HG03196 (cell line): ENCODE measurements around the gene MOG.

Experiments
- ATAC-seq: cut with Tn5 transposase; IDR thresholded peaks from one replicate; pipeline ENCODE4 v1.9.1; 2021; ENCODE audit not compliant: unreplicated experiment

Gene MOG

GRCh38 chr6:29675561-29675960, 18.7 kb downstream of the MOG start:
- ATAC-seq: no peak

- ATAC-seq: no peak
These were observed 20.2 kb downstream of the MOG start for GRCh38 chr6:29676981-29677601.

- no peak for ATAC-seq
These were observed 21.2 kb downstream of the MOG start for GRCh38 chr6:29678114-29678513.

GRCh38 chr6:29679962-29680361, 23.1 kb downstream of the MOG start:
- no peak for ATAC-seq

GRCh38 chr6:29680416-29680815, 23.5 kb downstream of the MOG start:
- ATAC-seq: no peak

- ATAC-seq: no peak
These were observed 24.0 kb downstream of the MOG start, which contains the start of gene ZFP57 for GRCh38 chr6:29680904-29681303. Gene ZFP57 (minus strand): TSS chr6:29681152. CDS start chr6:29677003, 4,149 bp downstream.

GRCh38 chr6:29681811-29682210, 24.9 kb downstream of the MOG start:
- no peak for ATAC-seq

- ATAC-seq: no peak
These were observed 28.9 kb downstream of the MOG start for GRCh38 chr6:29685718-29686326.

GRCh38 chr6:29694637-29695036, 37.7 kb downstream of the MOG start:
- ATAC-seq: no peak

- ATAC-seq: no peak
These were observed 39.5 kb downstream of the MOG start for GRCh38 chr6:29696147-29697125.

GRCh38 chr6:29702519-29703103, 45.7 kb downstream of the MOG start:
- ATAC-seq: no peak

- ATAC-seq: no peak
These were observed 48.7 kb downstream of the MOG start for GRCh38 chr6:29705389-29706231.

GRCh38 chr6:29708432-29709179, 51.7 kb downstream of the MOG start:
- no peak for ATAC-seq

GRCh38 chr6:29709188-29709587, 52.3 kb downstream of the MOG start:
- ATAC-seq: no peak

- ATAC-seq: no peak
These were observed 53.5 kb downstream of the MOG start for GRCh38 chr6:29710281-29710941.

- ATAC-seq: no peak
These were observed 64.0 kb downstream of the MOG start for GRCh38 chr6:29720863-29721262.
